Stimulated activated CD8-positive, alpha-beta memory T cell treated with anti-CD3 and anti-CD28 coated beads, Interleukin-4, amount 100 ng/mL, for 1 hour (primary cell): ENCODE measurements around the gene NRG3.

ENCODE experiments used
- DNase-seq, 2 donors: peaks; one replicate each; pipeline ENCODE4 v3.0.0-alpha.2; 2020; ENCODE audit warnings: low read depth in 2 of 2, low spot score in 1 of 2

The NRG3 gene

DNA sequence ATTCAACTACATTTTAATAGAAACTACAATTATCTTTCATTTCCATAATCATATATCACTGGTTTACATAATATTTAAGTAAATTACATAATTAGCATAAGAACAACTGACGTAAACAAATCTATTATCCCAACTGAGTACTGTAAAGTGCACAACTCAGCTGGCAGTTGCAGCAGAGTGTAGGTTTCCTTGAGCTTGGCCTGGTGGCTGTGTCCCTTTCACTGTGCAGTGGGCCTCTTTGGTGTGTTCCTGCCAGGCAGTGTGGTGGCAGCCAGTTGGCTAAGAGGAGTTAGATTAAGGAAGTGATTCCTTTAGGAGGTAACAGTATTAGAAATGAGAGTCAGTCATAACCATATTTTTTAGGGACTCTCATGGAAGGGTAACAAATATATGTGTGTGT is 7.0 kb downstream of the NRG3 start:
- DNase-seq: no peak

DNA sequence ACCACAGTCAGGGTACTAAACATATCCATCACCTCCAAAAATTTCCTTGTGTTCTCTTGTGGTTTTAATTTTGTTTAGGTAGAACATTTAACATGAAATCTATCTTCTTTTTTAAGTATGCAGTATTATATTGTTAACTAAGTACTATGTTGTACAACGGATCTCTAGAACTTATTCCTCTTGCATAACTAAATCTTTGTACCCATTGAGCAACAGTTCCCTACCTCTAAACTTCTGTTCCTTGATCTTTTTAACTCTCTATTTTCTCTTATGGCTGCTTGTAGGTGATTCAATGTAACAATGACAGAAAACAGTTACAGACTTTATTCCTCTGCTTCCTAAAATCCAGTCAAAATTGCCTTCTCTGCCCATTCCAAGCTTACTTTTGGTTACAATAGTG is 9.9 kb downstream of the NRG3 start:
- DNase-seq: no peak

GRCh38 chr10:81885491-81885890 is 10.5 kb downstream of the NRG3 start:
- no peak for DNase-seq

- DNase-seq: no peak
Measured at GRCh38 chr10:81886939-81887338, 11.9 kb downstream of the NRG3 start.

DNA sequence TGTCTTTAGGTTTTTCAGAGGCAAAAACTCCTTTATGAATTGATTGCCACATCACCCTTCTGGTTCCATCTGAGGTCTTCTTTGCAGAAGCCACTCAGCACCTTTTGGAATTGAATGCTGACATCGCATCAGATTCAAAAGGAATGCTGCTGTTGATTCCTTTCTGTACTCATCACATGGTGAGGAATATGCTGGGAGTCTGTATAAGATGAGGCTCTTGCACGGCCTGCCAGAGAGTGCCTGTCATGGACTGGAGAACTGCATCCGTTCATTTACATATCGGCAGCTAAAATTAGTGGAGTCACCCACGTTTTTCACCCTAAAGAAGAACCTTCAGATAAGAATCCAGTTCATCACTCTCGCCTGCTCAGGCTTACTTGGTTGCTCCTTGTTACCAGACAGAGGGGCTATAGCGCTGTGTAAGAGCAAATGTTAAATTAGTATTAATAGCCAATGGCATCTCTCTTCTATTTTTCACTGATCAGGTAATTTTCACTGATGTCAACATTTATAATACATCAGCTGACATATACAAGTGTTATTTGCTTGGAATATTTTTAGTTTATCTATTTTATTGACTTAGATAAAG is 14.3 kb downstream of the NRG3 start:
- no peak for DNase-seq

GRCh38 chr10:81894616-81895015 is 19.6 kb downstream of the NRG3 start:
- no peak for DNase-seq

GRCh38 chr10:81898518-81898917 is 23.5 kb downstream of the NRG3 start:
- DNase-seq: no peak

GRCh38 chr10:81900989-81901388 is 26.0 kb downstream of the NRG3 start:
- DNase-seq: no peak

GRCh38 chr10:81903472-81903871 is 28.5 kb downstream of the NRG3 start:
- no peak for DNase-seq

- DNase-seq: no peak
Measured at GRCh38 chr10:81905161-81905560, 30.2 kb downstream of the NRG3 start.

GRCh38 chr10:81909453-81909852 is 34.5 kb downstream of the NRG3 start:
- DNase-seq: no peak

DNA sequence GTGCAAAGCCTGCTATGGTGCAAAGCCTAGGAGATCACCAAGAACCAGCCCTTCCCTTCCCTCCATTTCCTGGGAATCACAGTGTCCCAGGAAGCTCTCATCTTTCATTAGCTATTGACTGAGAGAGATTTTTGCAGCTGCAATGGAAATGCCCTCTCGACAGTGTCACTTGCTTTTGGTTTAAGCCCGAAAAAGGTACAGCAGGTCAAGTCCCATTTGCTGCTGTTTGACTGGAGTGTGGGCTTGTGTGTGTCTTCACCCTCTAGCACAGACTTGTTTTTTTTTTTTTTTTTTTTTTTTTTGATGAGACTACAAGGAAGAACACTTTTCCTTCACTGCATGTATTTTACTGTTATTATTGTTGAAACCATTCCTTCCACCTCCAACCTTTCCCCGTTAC is 36.3 kb downstream of the NRG3 start:
- DNase-seq: no peak

- no peak for DNase-seq
Measured at GRCh38 chr10:81914736-81915503, 39.9 kb downstream of the NRG3 start.

DNA sequence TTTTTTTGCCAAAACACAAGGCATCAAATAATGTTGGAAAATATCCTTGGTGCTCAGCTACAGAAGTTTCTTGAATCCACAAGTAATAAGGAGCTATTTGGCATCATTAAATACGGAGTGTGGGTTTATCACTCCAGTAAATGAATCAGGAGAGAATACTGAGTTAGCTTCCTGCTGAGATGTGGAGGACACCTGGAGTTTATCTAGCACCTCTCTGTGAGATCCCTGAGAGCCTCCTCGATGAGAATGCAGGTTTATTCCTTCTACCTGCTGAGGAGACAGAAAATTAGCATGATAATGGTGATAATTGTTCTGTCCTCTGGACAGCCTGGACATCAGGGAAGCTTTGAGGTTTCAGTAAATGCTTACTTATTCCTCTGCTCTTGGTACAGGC is 40.5 kb downstream of the NRG3 start:
- no peak for DNase-seq

GRCh38 chr10:81917666-81918065 is 42.7 kb downstream of the NRG3 start:
- DNase-seq: no peak

DNA sequence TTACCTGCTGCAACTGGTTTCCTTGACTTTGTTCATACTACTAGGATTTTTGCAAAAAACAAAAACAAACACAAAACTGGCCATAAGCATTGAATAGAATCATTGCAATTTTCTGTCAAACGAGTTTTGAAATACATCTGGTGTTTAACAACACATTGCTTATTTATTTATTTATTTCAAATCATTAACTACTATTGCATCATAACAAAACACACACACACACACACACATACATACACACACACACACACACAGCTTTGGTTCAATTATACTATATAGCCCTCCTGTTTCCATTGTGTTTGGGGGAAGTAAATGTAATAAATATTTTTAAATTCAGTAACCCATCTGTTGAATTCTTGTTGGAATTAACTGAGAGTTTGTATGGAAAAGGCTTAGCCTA is 43.8 kb downstream of the NRG3 start:
- DNase-seq: no peak

- DNase-seq: no peak
Measured at GRCh38 chr10:81920213-81920829, 45.3 kb downstream of the NRG3 start.

DNA sequence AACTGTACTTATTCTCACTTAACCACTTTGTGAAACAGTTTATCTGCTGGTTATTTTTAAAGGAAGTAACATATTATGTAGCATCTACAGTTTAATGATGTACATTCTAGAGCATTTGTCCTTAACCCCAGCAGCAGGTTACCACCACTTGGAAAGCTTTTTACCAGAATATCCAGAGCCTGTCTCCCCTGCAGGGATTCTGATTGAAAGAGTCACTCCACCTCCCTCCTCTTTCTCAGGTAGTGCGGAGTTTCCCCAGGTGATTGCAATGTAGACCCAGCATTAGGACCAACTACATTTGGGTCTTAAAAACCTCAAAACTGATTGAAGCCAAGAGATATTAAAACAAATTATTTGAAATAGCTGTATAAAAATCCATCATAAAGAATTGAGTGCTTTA is 53.1 kb downstream of the NRG3 start:
- DNase-seq: no peak

DNA sequence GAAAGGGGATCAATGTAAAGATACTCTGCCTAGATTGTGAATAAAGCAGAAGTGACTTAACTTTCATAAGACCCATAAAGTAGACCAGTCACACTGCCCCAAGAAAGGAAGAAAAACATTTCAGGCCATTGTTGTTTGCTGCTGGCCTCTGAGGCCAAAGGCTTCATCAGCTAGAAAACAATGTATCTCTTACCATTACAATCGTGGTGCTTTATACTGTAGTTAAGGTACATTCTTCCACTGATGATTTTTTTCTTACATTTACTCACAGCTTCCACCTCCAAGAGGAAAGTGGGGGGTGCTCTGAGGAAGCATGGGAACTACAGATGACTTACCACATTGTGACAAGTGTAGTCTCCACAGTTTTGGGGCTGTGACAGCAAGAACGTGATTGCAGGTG is 68.6 kb downstream of the NRG3 start:
- no peak for DNase-seq

GRCh38 chr10:81944609-81945008 is 69.6 kb downstream of the NRG3 start:
- DNase-seq: no peak

DNA sequence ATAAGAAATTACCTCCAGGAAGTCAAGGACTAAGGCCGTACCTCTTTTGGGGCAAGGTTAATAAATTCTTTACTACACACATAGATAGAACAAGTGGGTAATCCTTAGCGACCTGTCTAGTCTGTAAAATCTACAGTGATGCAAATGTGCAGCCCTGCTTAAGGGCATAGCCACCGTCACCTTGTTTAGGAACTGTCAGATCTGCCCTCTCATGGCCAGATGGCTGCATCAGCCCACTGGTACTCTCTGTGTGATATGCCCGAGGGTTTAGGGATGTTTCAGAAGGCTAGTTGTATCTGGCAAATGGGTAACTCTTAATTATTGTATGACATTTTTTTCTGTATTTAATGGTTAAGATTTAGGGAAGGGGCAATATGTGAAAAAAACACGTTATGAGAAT is 74.3 kb downstream of the NRG3 start:
- no peak for DNase-seq

DNA sequence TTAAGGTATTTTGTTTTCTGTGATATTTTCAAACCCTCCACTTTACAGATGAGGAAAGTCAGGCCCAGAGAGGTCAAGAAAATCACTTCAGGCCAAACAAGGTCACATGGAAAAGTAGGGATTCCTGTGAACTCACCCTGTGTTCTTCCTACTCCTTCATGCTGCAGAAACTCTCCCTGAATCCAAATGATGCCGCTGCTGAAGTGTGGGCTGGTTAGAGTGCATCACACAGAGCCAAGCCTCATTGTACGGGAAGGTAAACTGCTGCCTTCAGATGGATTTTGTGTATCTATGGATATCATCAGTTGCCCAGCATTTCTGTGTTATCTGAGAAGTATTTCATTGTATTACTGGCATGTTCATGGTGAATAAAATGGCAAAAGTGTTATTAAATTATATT is 75.4 kb downstream of the NRG3 start:
- no peak for DNase-seq

DNA sequence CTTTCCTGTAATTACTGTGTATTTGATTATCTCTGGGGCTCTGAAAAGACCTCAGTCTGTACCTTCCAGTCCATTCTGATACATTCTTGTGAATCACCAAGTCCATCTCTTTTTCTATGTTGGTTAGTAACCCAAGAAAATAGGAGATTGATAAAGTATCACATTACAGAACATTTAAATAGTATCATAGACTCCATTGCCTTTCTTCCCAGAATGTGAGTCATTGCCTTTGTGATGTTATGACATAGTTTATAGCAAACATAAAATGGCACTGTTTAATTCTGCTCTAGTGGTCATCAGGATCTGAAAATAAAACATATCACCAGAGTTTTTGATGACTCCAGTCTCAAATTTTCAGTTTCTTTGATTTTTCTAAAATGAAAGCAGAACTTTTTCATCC is 78.4 kb downstream of the NRG3 start:
- no peak for DNase-seq
